GM18507 (cell line): Measurements from ENCODE around the gene LXN.
"Not testable (repeated sequence)": the region's sequence is repeated elsewhere in the genome, so short reads cannot be mapped to it uniquely, and the experiment has no call there.

ENCODE experiments used
- DNase-seq: peaks from one replicate; pipeline ENCODE4 v3.0.0; 2011; ENCODE audit warnings: low read depth; ENCODE audit not compliant: insufficient read length; ENCODE audit errors: extremely low spot score
- FAIRE-seq: peaks from 2 replicates; lab custom pipeline; 2011; peaks lifted over from hg19 to GRCh38; lab: Jason Lieb, UNC

The LXN gene

GRCh38 chr3:158672215-158673176 is at the start of gene LXN:
LXN (minus strand) TSS chr3:158672648; CDS start chr3:158672478, 170 bp downstream.
- peak; percentile 78 for DNase-seq
- FAIRE-seq = peak; percentile 95

GRCh38 chr3:158722108-158722507 is 49.7 kb upstream of the LXN start:
- DNase-seq = no peak
- no peak for FAIRE-seq

- no peak for DNase-seq
- FAIRE-seq = no peak
Measured at GRCh38 chr3:158718490-158719170, 46.2 kb upstream of the LXN start.

- DNase-seq = no peak
- FAIRE-seq = no peak
Measured at GRCh38 chr3:158717576-158717975, 45.1 kb upstream of the LXN start.

- DNase-seq = no peak
- no peak for FAIRE-seq
Measured at GRCh38 chr3:158713094-158713499, 40.6 kb upstream of the LXN start.

GRCh38 chr3:158712443-158712842 is 40.0 kb upstream of the LXN start:
- no peak for DNase-seq
- FAIRE-seq = peak; percentile 41

GRCh38 chr3:158711886-158712285 is 39.4 kb upstream of the LXN start:
- no peak for DNase-seq
- FAIRE-seq = no peak

- no peak for DNase-seq
- FAIRE-seq = no peak
Measured at GRCh38 chr3:158710601-158711000, 38.2 kb upstream of the LXN start.

GRCh38 chr3:158709666-158710083 is 37.2 kb upstream of the LXN start:
- FAIRE-seq (no peak), DNase-seq (no peak)

GRCh38 chr3:158703566-158703965 is 31.1 kb upstream of the LXN start:
- FAIRE-seq (no peak), DNase-seq (no peak)

GRCh38 chr3:158702815-158703481 is 30.5 kb upstream of the LXN start:
- no peak for DNase-seq
- no peak for FAIRE-seq

- no peak for DNase-seq
Measured at GRCh38 chr3:158701420-158702065, 29.1 kb upstream of the LXN start.

GRCh38 chr3:158700559-158700958 is 28.1 kb upstream of the LXN start:
- DNase-seq (no peak), FAIRE-seq (no peak)

More at GRCh38 chr3:158701420-158702065, 29.1 kb upstream of the LXN start:
- no peak for FAIRE-seq

GRCh38 chr3:158696618-158697017 is 24.2 kb upstream of the LXN start:
- no peak for FAIRE-seq
- no peak for DNase-seq

- not testable (repeated sequence) for FAIRE-seq, DNase-seq
Measured at GRCh38 chr3:158693866-158694456, 21.5 kb upstream of the LXN start.

GRCh38 chr3:158685159-158685558 is 12.7 kb upstream of the LXN start:
- FAIRE-seq = no peak
- DNase-seq = no peak

GRCh38 chr3:158683230-158683962 is 10.9 kb upstream of the LXN start:
- no peak for DNase-seq
- FAIRE-seq = no peak

- FAIRE-seq (no peak), DNase-seq (no peak)
Measured at GRCh38 chr3:158680861-158681260, 8.4 kb upstream of the LXN start.
